NB4 (cell line): ENCODE measurements around the gene FSTL5.

Experiments used
- DNase-seq: peaks from one replicate; pipeline ENCODE4 v3.0.0; 2010; ENCODE audit warnings: low read depth
- H3K4me3 ChIP-seq: one replicate; pipeline ENCODE4 v1.5.1; 2011; ENCODE audit warnings: mild to moderate bottlenecking, low read depth, low read length, moderate library complexity
- MYC ChIP-seq: IDR thresholded peaks from 2 replicates; pipeline ENCODE4 v1.6.1; 2011; ENCODE audit warnings: low read depth, low read length
- POLR2A ChIP-seq: IDR thresholded peaks from 2 replicates; pipeline ENCODE4 v1.6.1; 2011; ENCODE audit warnings: mild to moderate bottlenecking; ENCODE audit not compliant: insufficient read length; ENCODE audit errors: extremely low read depth
- TF ChIP-seq, protein P1 (sequence below): IDR thresholded peaks from one replicate; pipeline ENCODE4 v1.5.1; 2012; ENCODE audit warnings: low read depth, low read length
- TF ChIP-seq, protein P2 (sequence below): IDR thresholded peaks from 2 replicates; pipeline ENCODE4 v1.6.1; 2011; ENCODE audit warnings: low read depth, low read length

The FSTL5 gene

DNA sequence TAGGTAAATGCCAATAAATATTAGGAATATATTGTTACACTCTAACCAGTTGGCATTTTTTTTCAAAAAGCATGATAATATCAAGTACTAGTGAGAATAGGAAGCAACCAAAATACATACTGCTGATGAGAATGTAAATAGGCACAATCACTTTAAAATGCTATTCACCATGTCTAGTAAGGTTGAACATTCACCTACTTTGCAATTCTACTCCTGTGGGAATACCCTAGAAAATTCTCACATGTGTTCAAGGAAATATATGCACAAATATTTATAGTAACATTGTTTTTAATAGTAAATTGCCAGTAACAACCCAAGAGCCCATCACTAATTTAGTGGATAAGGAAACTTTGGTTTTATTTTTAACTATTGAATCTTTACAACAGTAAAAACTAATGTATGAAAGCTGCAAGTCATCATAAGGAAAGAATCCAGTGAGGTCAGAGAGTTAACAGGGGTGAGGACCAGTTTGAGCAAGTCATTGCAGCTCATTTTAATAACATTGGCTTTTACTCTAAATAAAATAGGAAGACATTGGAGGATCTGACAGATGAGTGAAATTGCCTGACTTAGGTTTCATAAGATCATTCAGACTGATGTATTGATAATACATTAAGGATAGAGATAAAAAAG is 23.6 kb downstream of the FSTL5 start:
- TF ChIP-seq, protein P1, sequence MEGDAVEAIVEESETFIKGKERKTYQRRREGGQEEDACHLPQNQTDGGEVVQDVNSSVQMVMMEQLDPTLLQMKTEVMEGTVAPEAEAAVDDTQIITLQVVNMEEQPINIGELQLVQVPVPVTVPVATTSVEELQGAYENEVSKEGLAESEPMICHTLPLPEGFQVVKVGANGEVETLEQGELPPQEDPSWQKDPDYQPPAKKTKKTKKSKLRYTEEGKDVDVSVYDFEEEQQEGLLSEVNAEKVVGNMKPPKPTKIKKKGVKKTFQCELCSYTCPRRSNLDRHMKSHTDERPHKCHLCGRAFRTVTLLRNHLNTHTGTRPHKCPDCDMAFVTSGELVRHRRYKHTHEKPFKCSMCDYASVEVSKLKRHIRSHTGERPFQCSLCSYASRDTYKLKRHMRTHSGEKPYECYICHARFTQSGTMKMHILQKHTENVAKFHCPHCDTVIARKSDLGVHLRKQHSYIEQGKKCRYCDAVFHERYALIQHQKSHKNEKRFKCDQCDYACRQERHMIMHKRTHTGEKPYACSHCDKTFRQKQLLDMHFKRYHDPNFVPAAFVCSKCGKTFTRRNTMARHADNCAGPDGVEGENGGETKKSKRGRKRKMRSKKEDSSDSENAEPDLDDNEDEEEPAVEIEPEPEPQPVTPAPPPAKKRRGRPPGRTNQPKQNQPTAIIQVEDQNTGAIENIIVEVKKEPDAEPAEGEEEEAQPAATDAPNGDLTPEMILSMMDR: no peak
- TF ChIP-seq, protein P2, sequence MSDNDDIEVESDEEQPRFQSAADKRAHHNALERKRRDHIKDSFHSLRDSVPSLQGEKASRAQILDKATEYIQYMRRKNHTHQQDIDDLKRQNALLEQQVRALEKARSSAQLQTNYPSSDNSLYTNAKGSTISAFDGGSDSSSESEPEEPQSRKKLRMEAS: no peak
- H3K4me3 ChIP-seq: no peak overlapping the region
- no peak for DNase-seq

GRCh38 chr4:162139412-162139811 is 24.4 kb downstream of the FSTL5 start:
- no peak for TF ChIP-seq POLR2A
- TF ChIP-seq MYC: no peak
- TF ChIP-seq, protein P1: no peak
- TF ChIP-seq, protein P2: no peak
- no peak overlapping the region for H3K4me3 ChIP-seq
- no peak for DNase-seq

GRCh38 chr4:162131256-162131655 is 32.5 kb downstream of the FSTL5 start:
- no peak for TF ChIP-seq MYC
- no peak for TF ChIP-seq POLR2A
- TF ChIP-seq, protein P1: no peak
- TF ChIP-seq, protein P2: no peak
- H3K4me3 ChIP-seq: no peak overlapping the region
- peak; percentile 1 for DNase-seq

- TF ChIP-seq, protein P1: no peak
- TF ChIP-seq POLR2A (no peak), MYC (no peak)
- TF ChIP-seq, protein P2: no peak
- H3K4me3 ChIP-seq: no peak overlapping the region
- no peak for DNase-seq
Measured at GRCh38 chr4:162126729-162127128, 37.1 kb downstream of the FSTL5 start.

GRCh38 chr4:162117051-162117450 is 46.7 kb downstream of the FSTL5 start:
- H3K4me3 ChIP-seq: no peak overlapping the region
- TF ChIP-seq, protein P1: no peak
- TF ChIP-seq MYC: no peak
- DNase-seq: no peak
